ENCODE results near the gene PIK3C2G.

Gene PIK3C2G

DNA sequence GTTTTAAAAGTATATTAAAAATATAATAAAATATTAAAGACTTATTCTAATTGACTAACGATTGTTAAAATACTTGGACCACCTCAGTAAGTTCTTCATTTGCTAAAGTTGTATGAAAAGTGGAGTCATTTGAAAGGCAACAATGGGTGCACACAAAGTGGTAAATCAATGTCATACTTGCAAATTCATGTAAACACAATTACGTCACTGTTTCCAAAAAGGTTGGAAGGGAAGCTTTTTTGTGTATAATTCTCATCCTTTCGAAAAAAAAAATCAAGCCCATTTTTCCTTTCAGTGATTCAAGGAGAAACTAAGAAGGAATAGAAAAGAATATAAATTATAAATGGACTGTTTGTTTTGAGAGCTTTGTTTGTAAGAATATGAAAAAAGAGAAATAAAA is 166.2 kb downstream of the PIK3C2G start:
- DNase-seq = no peak

DNA sequence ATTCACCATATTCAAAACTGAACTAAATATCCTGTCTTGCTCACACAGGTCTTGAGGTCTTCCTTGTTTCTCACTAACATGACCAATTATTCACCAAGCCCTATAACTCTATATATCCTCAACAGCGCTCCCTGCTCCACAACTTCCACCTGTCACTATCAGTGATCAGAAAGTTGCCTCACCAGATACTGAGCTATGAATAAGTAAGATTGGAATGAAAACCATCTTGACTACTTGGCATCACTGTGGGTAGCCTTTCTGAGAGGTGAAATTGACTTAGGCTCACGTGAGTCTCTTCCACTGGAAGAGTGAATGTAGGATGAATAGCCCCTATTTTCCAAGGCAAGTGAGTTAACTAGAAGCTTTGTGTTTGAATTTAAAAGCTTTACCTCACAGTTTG is 167.1 kb downstream of the PIK3C2G start:
- DNase-seq = no peak

DNA sequence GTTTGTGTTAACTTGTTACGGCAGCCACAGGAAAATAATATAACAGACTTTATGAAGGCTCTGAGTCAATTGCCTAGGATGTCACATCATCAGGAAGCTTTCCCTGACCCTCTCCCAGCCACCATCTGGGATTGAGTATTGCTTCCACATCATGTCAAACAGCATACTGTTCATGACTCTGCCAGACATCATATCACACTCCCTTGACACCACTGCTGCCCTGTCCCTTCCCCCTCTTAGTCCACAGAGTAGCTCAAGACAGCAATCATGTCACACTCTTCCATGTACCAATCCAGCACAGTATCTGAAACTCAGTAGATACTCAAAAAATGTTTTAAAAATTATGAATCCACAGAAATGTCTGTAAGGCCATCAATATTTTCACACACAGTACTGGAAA is 168.0 kb downstream of the PIK3C2G start:
- DNase-seq = no peak

DNA sequence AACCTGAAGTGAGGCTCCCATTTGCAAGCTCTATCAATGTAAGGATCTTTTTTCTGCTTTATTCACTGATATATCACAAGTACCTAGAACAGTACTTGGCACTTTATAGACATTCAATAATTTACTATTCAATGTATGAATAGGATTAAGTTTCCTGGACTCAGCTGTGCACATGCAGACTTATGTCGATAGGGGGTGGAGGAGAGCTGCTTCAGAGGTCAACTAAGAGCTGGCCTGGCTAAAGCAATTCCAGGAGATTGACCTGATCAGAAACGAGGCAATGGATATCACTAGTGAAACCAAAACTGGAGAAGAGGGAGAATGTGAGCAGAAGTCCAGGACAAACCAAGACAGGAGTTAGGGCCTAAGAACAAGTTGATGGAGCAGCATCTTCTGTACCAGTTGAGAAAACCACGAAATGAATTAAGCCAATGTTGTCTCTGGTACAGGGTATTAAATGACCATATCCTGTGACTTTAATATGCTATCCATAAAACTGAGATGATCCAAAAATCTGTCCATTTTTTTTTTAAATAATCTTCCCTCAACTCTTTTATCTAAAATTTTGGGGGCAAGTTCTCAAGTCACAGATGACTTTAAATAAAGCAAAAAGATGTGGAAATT is 169.2 kb downstream of the PIK3C2G start:
- peak in 1 of 2 experiments; percentile 3 for DNase-seq

DNA sequence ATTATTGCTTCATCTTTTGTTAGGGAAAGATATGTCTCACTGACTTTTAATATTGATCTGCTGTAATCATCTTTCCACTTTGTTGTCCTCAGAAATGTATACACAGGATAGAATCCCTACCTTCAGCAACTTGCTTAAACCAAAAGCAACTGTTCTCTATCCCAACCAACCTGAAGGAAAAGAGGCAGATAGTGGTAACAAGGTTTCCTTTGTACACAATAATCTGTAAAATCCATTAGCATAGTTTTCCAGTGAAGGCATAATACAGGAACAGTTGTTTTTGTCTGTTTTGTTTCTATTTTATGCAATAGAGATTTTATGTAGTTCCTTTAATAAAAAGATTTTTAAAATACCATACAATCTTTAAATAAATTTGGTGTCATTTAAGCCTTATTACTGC is 170.5 kb downstream of the PIK3C2G start:
- no peak for DNase-seq

DNA sequence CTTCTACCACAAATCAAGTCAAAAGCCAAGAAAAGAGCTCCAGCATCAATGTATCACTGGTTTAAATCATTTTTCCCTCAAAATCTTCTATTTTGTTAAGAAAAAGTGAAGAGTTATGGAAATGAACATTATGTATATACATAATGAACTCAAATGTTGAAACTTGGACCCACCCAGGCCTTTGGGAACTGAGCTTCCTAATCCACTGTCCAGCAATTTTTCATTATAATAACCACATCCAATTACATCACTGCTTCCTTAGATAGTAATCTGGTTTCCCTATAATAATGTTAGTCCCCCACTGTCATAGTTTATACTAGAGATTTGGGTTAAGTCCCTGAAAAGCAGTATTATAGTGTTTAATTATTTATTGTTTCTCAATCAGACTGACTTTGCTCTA is 170.9 kb downstream of the PIK3C2G start:
- no peak for DNase-seq

DNA sequence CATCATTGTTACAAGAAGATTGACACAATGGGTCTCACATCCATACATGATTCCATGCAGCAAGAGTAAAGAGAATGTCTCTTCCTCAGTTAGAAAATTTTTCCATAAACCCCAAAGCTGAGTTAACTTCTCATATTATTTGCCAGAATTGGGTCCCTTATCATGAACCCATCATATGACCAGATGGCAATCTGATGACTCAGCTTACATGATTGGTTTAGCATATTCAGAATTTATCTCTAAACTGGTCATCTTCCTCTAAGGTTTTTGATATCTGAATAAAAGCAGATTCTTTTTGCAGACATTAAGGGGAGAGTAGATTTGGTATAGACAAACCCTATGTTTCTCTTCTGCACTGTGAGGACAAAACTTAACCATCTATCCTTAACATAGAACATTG is 174.9 kb downstream of the PIK3C2G start:
- DNase-seq = no peak

DNA sequence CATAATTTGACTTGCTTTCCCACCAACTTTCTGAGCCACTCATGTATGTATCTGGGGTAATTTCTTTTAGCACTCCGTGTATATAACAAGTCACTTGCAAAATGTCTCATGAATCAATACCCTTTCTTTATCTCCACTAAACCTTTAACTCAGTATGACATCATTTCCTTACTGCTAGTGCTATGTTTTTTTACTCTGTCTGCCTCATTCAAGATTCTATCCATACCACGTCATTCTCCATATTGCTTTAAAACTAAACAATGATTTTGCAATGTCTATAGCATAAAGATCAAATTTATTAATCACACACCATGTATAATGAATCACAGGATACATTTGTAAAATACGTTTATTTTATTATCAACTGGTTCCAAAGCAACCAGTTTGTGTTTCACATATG is 178.2 kb downstream of the PIK3C2G start:
- no peak for DNase-seq

DNA sequence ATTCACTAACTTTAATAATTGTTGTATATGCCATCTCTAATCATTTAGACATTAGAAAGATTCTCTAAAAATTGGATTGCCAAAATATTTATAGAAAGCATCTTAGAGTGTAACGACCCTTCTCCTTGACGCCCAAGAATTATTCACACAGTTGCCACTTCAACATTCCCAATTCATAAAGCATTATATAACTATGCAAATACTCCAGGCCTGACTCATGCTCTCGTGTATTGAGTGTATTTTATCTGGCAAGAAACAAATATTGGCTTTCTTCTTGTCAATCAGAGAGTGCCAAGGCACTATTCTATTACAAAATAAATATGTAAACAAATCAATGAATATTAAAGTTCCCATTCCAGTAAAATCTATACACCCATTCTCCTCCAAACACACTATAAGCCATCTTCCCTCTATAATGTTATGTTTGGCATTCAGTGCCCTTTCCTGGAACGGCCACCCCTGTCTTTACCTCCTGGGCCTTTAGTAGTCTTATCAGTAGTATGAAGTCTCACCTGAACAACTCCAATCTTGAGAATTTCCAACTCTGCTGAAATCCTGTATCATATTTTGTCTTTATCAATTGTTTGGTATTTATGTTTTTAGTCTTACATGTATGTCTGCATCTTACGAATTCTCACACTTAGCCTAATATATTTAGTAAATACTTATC is 182.6 kb downstream of the PIK3C2G start:
- no peak for DNase-seq

DNA sequence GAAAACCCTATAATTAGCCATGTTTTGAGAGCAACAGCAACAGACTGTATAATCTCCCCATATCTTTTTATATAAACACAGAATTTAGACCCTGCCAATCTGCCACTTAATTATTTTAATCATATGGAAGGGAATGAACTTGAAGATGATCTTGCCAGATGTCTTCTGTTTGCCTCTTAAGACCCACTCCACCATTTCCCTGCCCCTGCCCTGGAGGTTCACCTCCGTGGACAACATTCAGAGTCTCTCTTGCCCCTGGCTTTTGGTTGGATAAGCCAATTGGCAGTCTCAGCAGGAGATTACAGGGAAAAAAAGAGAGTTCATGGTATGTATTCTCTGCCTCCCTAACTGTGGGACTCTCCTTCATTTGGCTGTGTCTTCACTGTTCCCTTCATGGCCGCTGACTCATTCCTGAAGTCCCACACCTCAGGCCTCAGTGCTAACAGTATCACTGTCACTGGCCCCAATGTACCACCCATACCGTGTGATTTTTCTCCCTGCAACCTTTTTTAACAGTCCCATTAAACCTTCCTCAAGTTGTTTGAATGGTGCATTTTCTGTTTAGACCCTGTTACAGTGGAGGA is 184.8 kb downstream of the PIK3C2G start:
- DNase-seq = no peak

DNA sequence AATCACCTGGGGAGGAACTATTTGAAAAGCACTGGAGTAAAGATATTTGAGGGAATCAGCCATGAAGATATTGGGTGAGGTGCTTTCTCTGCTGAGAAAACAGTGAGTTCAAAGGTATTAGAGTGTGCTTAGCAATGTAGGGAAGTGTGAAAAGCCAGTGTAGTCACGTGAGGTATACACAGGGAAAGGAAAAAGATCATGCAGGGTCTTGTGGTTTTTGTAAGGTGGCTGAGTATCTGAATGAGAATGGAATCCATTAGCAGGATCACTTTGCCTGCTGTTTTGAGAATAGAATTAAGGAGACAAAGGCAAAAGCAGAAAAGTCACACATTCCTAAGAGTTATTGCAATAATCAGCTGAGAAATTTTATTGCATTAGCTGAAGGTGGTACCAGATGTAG is 193.0 kb downstream of the PIK3C2G start:
- no peak for DNase-seq

DNA sequence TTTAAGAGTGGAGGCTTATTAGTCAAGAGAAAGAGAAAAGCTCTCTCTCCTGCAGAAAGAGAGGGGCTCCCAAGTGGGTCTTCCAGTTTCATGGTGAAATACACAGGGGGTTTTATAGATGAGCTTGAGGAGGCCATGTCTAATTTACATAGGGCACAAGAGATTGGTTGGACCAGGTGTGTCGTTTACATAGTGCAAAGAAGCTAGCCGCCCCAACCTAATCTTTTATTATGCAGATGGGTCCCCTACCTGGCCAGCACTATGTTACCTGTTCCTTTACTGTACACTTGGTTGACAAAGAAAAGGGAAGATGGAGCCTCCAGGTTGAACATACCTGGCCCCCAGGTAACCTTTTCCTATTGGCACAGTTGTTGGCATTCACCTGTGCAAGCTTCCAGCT is 195.0 kb downstream of the PIK3C2G start:
- DNase-seq = no peak

DNA sequence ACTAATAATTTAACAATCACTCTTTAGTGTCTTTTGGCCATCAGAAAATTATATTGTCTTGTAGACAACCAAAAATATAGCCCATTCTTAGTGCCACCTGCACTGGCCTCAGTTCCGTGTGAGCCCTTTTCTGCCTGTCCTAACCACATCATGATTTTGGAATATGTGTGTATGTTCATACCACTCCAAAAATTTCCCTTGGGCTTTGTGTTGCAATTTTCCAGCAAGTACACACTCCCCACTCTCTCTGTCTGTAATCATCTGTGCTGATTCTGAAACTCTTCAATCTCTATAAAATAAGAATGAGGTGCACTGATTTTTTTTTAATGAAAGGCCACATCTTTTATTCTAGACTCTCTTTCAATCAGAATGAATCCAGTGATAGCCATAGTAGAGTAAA is 196.0 kb downstream of the PIK3C2G start:
- no peak for DNase-seq

DNA sequence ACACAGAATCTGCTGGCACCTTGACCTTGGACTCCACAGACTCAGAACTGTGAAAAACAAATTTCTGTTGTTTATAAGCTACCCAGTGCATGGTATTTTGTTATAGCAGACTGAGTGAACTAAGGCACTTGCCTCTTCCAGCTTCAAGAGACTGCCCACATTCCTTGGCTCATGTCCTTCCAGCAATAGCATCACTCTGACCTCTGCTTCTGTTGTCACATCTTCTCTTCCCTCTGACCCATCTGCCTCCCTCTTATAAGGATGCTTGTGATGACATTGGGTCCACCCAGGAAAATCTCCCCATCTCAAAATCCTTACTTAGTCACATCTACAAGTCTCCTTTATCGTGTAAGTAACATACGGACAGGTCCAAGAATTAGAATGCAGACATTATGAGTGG is 200.4 kb downstream of the PIK3C2G start:
- DNase-seq = no peak

DNA sequence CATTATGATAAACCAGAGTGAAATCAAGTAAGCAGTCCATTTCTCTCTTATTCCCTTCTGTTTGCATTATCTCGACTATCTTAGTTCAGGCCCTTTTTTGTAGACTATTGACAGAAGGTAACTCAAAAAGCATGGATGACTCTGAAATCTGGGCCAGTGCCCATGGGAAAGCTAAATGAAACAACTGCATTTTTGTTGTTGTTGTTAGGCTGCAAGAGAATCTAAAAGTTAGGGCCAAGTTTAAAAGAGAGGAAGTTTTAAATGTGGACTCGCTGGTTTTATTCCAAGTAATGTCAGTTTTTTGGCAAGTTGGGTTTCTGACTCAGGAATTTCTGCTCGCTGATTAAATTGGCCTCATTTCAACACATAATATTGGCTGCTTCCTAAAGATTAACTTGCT is 201.1 kb downstream of the PIK3C2G start:
- no peak for DNase-seq

DNA sequence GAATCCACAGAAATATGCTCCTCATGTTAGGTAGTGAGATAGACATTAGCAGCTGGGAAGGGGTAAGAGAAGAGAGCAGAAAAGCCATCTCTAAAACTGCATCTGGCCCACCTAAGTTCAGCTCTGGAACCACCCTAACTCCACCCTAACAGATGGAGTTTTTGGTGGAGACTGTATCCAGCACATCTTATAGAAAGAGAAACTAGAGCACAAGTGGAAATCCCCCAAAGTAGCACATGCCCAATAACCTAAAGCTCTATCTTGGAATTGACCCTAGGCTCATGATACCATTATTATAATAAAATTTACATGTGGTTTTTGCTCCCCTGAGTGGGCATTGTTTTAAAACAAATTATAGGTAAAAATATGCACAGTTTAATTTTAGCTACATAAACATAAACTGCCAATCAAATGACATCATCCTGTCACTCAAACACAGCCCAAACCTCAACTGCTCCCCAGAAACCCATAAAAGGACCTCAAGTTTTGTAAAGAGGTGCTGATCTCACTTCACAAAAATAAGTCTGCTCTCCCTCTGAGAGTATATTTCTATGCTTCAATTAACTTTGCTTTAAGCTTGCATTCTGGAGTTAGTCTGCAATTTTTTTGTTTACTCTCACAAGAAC is 206.4 kb downstream of the PIK3C2G start:
- DNase-seq = no peak

DNA sequence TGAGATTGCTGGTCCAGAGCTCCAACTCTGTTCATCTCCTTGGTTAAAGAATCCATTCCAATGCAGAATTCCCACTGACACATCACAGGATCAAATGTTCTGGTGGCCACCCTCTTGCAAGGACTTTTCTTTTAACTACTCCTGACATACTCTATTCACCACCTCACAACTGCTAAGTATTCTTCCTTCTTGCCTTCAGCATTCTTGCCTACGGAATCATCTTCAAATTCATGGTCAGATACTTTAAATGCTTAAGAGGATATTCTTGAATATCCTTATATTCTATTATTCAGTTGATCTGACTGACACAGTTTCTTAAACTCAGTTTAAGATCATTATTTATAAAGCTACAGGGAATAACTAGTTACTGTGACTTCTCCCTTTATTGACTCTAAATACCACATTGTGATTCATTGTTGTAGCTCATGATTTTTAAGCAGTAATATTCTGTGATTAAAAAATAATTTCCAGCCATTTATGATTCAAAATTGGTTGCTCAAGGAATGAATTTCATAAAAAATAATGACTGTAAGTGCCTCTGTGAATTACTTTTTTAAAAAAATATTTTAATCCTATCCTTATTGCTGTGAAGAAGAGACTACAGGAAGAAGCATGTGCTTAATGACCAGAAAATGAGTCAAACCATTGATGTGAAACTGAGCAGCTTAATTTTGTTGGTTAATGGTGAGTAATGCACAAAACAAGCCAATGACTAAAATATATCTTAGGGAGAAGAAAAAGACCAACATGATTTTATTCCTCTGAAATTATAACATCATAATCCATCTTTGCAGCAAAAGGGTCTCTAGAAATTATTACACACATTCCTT is 207.1 kb downstream of the PIK3C2G start:
- DNase-seq = no peak

DNA sequence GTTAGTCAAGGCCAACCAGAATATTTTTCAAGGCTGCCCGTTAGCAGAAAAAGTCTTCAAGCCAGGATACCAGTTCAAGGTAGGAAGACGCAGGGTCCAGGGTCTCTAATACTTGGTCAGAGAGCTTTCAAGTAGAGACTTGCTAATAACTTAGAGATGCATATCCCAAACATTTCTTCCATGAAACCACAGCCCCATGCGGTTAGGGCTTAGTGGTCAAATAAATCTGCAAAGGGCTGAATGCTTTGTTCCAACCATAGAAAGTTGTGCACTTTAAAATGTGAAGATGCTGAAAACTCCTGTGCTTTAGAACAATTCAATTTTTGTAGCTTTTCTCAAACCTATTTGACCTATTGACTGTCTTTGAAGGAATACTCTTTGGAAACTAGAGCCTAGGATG is 208.9 kb downstream of the PIK3C2G start:
- no peak for DNase-seq

DNA sequence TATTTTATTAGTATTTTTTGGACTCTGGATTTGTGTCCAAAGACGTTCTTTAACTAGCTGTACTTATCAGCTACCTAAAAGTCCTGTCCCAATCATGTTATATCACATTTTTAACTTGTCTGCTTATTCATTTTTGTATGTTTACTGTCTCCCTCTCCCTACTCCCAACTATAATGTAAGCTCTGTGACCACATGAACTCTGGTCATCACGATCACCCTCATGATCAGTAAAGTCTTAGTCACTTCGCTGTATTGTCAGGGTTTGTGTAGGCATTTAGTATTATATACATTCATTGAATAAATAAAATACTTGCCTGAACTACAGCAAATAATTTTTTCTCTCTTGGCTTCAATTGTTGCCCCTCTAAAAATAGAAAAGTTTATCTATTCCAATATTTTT is 211.0 kb downstream of the PIK3C2G start:
- no peak for DNase-seq

DNA sequence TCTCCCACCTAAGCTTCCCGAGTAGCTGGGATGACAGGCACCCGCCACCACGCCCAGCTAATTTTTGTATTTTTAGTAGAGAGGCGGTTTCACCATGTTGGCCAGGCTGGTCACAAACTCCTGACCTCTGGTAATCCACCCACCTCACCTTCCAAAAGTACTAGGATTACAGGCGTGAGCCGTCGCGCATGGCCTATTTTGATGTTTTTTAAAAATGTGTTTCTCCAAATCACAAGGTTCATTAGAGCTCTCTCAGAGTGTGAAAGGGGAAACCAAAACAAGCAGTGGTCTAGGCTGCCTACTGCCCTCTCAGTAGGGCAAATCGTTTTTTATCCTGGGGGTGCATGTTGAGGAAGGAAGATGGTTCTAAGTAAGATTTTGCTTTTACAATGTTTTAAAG is 211.5 kb downstream of the PIK3C2G start:
- no peak for DNase-seq

DNA sequence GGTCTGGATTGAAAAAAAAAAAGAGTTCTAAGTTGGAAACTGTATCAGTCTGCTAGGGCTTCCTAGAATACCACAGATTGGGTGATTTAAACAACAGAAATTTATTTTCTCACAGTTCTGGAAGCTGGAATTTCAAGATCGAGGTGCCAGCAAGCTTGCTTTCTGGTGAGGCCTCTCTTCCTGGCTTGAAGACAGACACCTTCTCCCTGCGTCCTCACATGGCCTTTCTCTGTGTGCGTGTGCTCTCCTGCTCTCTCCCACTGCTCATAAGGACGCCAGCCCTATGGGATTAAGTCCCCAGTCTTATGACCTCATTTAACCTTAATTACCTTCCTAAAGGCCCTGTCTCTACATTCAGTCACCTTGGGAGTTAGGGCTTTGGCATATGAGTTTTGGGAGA is 215.5 kb downstream of the PIK3C2G start:
- DNase-seq = no peak

DNA sequence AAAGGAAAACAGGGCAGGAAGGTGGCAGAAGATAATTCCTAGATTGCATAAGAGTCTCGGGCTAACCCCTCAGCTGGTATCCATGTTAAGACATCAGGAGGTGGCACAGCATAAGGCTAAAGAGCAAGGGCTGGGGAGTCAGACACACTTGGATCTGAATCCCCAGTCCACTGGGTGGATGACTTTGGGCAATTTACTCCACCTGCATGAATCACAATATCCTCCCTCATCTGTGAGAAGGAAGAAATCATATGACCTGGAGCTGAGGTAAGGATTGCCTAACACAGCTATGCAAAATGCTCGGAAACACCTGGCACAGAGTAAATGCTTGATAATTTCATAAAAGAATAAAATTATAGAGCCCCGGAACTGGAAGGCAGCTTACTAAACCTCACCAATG is 217.9 kb downstream of the PIK3C2G start:
- DNase-seq = no peak

DNA sequence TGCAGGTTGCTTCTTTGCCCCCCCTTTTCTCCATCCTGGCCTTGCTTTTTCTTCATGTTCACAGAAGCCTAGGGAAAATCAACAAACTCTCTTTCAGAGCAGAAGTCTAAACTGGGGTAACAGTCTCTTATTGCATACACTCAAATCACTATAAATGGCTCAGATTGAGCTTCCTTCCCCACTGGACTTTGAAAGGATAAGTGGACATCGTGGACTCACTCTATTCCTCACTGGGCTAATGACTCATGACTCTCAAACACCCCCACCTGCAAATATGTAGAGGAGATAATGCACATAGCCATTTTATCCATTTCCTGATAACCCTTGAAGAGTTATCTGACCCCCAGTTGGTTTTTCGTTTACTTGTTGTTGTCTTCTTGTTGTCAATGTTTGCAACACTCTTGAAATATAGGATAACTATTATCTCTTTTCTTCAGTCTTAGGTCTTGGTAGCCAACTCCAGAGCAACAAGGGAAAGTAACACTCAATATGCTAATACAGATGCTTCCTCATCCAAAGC is 221.3 kb downstream of the PIK3C2G start:
- DNase-seq = no peak

All from activated CD4-positive, alpha-beta T cell treated with anti-CD3 and anti-CD28 coated beads, Interleukin-2, amount 50 U/mL, for 48 hours (primary cell).